GM15510 (cell line): ENCODE data around the gene CCDC7.

Source experiments
- POLR2A ChIP-seq: IDR thresholded peaks from 3 replicates; pipeline ENCODE4 v1.6.1; 2011; ENCODE audit warnings: borderline replicate concordance; ENCODE audit not compliant: insufficient read length; ENCODE audit errors: extremely low read depth

The CCDC7 gene

GRCh38 chr10:32540691-32541470 lies 94.9 kb downstream of the CCDC7 start:
- no peak for TF ChIP-seq POLR2A

GRCh38 chr10:32548208-32548607 lies 102.3 kb downstream of the CCDC7 start:
- no peak for TF ChIP-seq POLR2A

GRCh38 chr10:32556783-32557395 lies 110.9 kb downstream of the CCDC7 start:
- no peak for TF ChIP-seq POLR2A

- no peak for TF ChIP-seq POLR2A
Measured at GRCh38 chr10:32577448-32577847, 131.5 kb downstream of the CCDC7 start.

- TF ChIP-seq POLR2A, result no peak
Measured at GRCh38 chr10:32582946-32583345, 137.0 kb downstream of the CCDC7 start.

GRCh38 chr10:32600317-32600716 lies 154.4 kb downstream of the CCDC7 start:
- TF ChIP-seq POLR2A, result no peak

GRCh38 chr10:32605787-32606186 lies 159.8 kb downstream of the CCDC7 start:
- TF ChIP-seq POLR2A, result no peak

- TF ChIP-seq POLR2A, result no peak
Measured at GRCh38 chr10:32616438-32616837, 170.5 kb downstream of the CCDC7 start.

- no peak for TF ChIP-seq POLR2A
Measured at GRCh38 chr10:32618482-32618881, 172.5 kb downstream of the CCDC7 start.

- no peak for TF ChIP-seq POLR2A
Measured at GRCh38 chr10:32621969-32622368, 176.0 kb downstream of the CCDC7 start.

GRCh38 chr10:32622409-32622808 lies 176.5 kb downstream of the CCDC7 start:
- no peak for TF ChIP-seq POLR2A

- TF ChIP-seq POLR2A, result no peak
Measured at GRCh38 chr10:32627183-32627582, 181.2 kb downstream of the CCDC7 start.

- TF ChIP-seq POLR2A, result no peak
Measured at GRCh38 chr10:32629910-32630309, 184.0 kb downstream of the CCDC7 start.

- no peak for TF ChIP-seq POLR2A
Measured at GRCh38 chr10:32646535-32646934, 200.6 kb downstream of the CCDC7 start.

GRCh38 chr10:32650246-32650655 lies 204.3 kb downstream of the CCDC7 start:
- TF ChIP-seq POLR2A, result no peak

- no peak for TF ChIP-seq POLR2A
Measured at GRCh38 chr10:32661346-32661745, 215.4 kb downstream of the CCDC7 start.
